Central memory CD4-positive, alpha-beta T cell (primary cell): Measurements from ENCODE around the gene KLF17.

ENCODE experiments used
- DNase-seq: peaks from one replicate; pipeline ENCODE4 v3.0.0; 2022

The KLF17 gene

GRCh38 chr1:44152692-44153091, 34.1 kb downstream of the KLF17 start:
- DNase-seq, result no peak

- no peak for DNase-seq
Observed at GRCh38 chr1:44154049-44154448, 35.4 kb downstream of the KLF17 start.

- no peak for DNase-seq
Observed at GRCh38 chr1:44157903-44158302, 39.3 kb downstream of the KLF17 start.

GRCh38 chr1:44158871-44159270, 40.2 kb downstream of the KLF17 start:
- DNase-seq, result no peak

GRCh38 chr1:44161546-44161945, 42.9 kb downstream of the KLF17 start:
- no peak for DNase-seq

- DNase-seq, result no peak
Observed at GRCh38 chr1:44168520-44169098, 50.0 kb downstream of the KLF17 start.

- DNase-seq, result no peak
Observed at GRCh38 chr1:44170281-44170823, 51.7 kb downstream of the KLF17 start.

- DNase-seq, result no peak
Observed at GRCh38 chr1:44174630-44175029, 56.0 kb downstream of the KLF17 start.
